Immature natural killer cell (primary cell): Measurements from ENCODE around the gene LRRK1. TPM values are rescaled to one million over a fixed set of nuclear protein-coding genes. Genes with fewer than 3 reads are reported as not detected.

Source experiments
- DNase-seq, 3 donors: peaks; one replicate each; pipeline ENCODE4 v3.0.0; 2022; ENCODE audit warnings: mixed read lengths in 1 of 3
- H3K27ac Mint-ChIP-seq, 6 donors: one replicate each; pipeline ENCODE4 v1.8.0; 2020; ENCODE audit warnings: mixed read lengths in 6 of 6, mild to moderate bottlenecking in 5 of 6, inconsistent platforms in 4 of 6, moderate library complexity in 3 of 6
- H3K27me3 Mint-ChIP-seq, 3 donors: one replicate each; pipeline ENCODE4 v1.8.0; 2020 to 2021; ENCODE audit warnings: low read depth in 3 of 3, mild to moderate bottlenecking in 3 of 3, mixed read lengths in 3 of 3, moderate library complexity in 3 of 3, inconsistent platforms in 1 of 3
- H3K36me3 Mint-ChIP-seq, 3 donors: one replicate each; pipeline ENCODE4 v1.8.0; 2020; ENCODE audit warnings: mixed read lengths in 3 of 3, inconsistent platforms in 2 of 3, mild to moderate bottlenecking in 2 of 3
- H3K4me1 Mint-ChIP-seq, 2 donors: one replicate each; pipeline ENCODE4 v1.8.0; 2020; ENCODE audit warnings: inconsistent platforms in 2 of 2, mild to moderate bottlenecking in 2 of 2, mixed read lengths in 2 of 2, moderate library complexity in 1 of 2
- H3K4me3 Mint-ChIP-seq, 5 donors: one replicate each; pipeline ENCODE4 v1.8.0; 2020; ENCODE audit warnings: mild to moderate bottlenecking in 5 of 5, mixed read lengths in 5 of 5, inconsistent platforms in 3 of 5, moderate library complexity in 3 of 5
- H3K9me3 Mint-ChIP-seq, 6 donors: one replicate each; pipeline ENCODE4 v1.8.0; 2020; ENCODE audit warnings: mild to moderate bottlenecking in 6 of 6, mixed read lengths in 6 of 6, inconsistent platforms in 4 of 6, moderate library complexity in 3 of 6
- polyA plus RNA-seq, 3 donors: library from polyadenylated mRNA; unstranded; fragments of 300-500 nt; fragmentation: Illumina TruSeq; gene quantifications; one replicate each; pipeline ENCODE4 v1.2.3, GENCODE V29; 2021

LRRK1 gene
- polyA plus RNA-seq, 3 donors from 2014 or later = 0.02 TPM; not detected in 2

- Mint-ChIP-seq H3K36me3 (no peaks in the 10 kb centered on the region), H3K4me3 (no peak overlapping the region), H3K27ac (no peak overlapping the region), H3K9me3 (no peaks in the 10 kb centered on the region), H3K27me3 (peaks cover 2 to 4% (median 2%) of the 10 kb centered on the region in 3 donors), H3K4me1 (no peaks in the 10 kb centered on the region)
- no peak for DNase-seq
Measured at GRCh38 chr15:101020451-101020850, 101.3 kb downstream of the LRRK1 start.

DNA sequence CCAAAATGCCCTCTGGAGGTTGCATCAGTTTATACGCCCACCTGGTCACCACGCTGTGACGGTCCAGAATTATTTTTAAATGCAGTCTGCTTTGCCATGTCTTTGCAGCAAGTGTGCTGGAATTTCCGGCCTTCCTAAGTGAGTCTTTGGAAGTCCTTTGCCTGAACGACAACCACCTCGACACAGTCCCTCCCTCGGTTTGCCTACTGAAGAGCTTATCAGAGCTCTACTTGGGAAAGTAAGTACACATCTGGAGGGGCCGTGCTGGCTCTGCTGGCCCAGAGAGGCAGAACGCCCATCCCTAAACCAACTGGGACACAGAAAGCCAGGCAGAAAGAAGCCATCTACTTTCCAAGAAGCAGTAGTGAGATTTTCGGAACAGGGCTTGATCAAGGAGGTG, 101.8 kb downstream of the LRRK1 start:
- Mint-ChIP-seq H3K9me3 (no peaks in the 10 kb centered on the region), H3K27me3 (peaks cover 0 to 4% (median 2%) of the 10 kb centered on the region in 3 donors), H3K36me3 (no peaks in the 10 kb centered on the region), H3K4me3 (no peak overlapping the region), H3K27ac (no peak overlapping the region), H3K4me1 (no peaks in the 10 kb centered on the region)
- no peak for DNase-seq

- H3K27me3 Mint-ChIP-seq = peaks cover 0 to 4% (median 2%) of the 10 kb centered on the region in 3 donors
- H3K36me3 Mint-ChIP-seq = no peaks in the 10 kb centered on the region
- DNase-seq = no peak
- H3K9me3 Mint-ChIP-seq = no peaks in the 10 kb centered on the region
- no peaks in the 10 kb centered on the region for H3K4me1 Mint-ChIP-seq
- H3K4me3 Mint-ChIP-seq = no peak overlapping the region
- no peak overlapping the region for H3K27ac Mint-ChIP-seq
Measured at GRCh38 chr15:101022306-101022705, 103.1 kb downstream of the LRRK1 start.

DNA sequence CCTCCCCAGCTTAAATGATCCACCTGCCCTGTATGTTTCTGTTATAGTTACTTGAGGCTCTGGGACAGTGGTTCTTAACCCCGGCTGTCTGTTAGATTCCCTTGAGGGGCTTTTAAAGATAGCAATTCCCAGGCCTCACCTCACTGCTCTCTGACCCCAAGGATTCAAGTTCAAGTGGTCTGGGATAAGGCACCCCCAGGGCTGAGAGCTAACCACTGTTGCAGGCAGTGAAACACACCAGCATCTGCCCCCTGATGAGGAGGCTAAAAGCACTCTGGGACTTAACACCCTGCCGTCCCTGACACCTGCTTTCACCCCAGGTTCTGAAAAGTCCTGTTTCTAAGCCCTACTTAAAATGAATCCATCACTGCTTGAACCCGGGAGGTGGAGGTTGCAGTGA, 103.7 kb downstream of the LRRK1 start:
- Mint-ChIP-seq H3K27ac (no peak overlapping the region), H3K4me3 (no peak overlapping the region), H3K27me3 (peaks cover 0 to 4% (median 2%) of the 10 kb centered on the region in 3 donors), H3K36me3 (no peaks in the 10 kb centered on the region), H3K9me3 (no peaks in the 10 kb centered on the region), H3K4me1 (no peaks in the 10 kb centered on the region)
- no peak for DNase-seq

DNA sequence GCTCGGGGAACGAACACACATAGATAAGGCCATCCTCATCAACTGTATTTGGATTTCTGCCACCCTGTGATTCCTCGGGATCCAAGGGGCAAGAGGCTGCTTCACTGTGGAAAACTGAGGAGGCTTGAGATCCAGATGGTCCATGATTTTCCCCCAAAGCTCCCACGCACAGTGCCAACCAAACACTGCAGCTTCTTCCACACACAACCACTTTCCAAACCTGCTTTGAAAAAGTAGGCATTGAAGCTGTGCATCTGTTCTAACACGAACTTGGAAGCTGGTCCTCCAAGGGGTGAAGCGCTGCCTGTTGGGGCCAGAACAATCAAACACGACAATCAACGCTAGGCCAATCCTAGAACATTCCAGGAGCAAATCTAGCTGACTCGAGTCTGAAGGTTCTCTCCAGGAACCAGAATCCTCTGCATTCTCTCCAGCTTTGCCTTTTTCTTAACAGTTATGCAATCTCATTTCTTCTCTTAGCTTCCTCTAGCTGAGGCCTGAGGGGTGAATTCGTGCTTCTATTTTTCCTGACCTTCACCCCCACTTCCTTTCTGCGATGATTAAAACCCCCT, 104.4 kb downstream of the LRRK1 start:
- H3K27ac Mint-ChIP-seq = no peak overlapping the region
- H3K27me3 Mint-ChIP-seq = peaks cover 0 to 4% (median 2%) of the 10 kb centered on the region in 3 donors
- no peaks in the 10 kb centered on the region for H3K9me3 Mint-ChIP-seq
- H3K4me3 Mint-ChIP-seq = no peak overlapping the region
- H3K4me1 Mint-ChIP-seq = no peaks in the 10 kb centered on the region
- no peaks in the 10 kb centered on the region for H3K36me3 Mint-ChIP-seq
- no peak for DNase-seq

GRCh38 chr15:101024073-101024695, 105.0 kb downstream of the LRRK1 start:
- Mint-ChIP-seq H3K27me3 (peaks cover 0 to 4% (median 2%) of the 10 kb centered on the region in 3 donors), H3K27ac (no peak overlapping the region)

GRCh38 chr15:101024706-101025500, 105.7 kb downstream of the LRRK1 start:
- Mint-ChIP-seq H3K27me3 (peaks cover 0 to 4% (median 2%) of the 10 kb centered on the region in 3 donors), H3K36me3 (no peaks in the 10 kb centered on the region), H3K4me3 (no peak overlapping the region), H3K9me3 (no peaks in the 10 kb centered on the region), H3K27ac (no peak overlapping the region), H3K4me1 (no peaks in the 10 kb centered on the region)
- no peak for DNase-seq

More at GRCh38 chr15:101024073-101024695, 105.0 kb downstream of the LRRK1 start:
- Mint-ChIP-seq H3K4me3 (no peak overlapping the region), H3K36me3 (no peaks in the 10 kb centered on the region), H3K9me3 (no peaks in the 10 kb centered on the region), H3K4me1 (no peaks in the 10 kb centered on the region)
- DNase-seq = no peak

DNA sequence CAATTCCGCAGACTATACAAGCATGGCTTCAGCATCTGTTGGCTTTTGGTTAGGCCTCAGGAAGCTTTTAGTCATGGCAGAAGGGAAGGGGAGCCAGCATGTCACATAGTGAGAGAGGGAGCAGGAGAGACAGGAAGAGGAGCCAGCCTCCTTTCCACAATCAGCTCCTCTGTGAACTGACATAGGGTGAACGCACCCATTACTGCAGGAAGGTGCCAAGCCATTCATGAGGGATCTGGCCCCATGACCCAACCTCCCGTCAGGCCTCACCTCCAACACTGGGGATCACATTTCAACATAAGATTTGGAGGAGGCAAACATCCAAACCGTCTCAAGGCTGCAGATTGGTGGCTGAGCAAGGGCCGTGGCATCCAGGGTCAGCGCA, 106.3 kb downstream of the LRRK1 start:
- Mint-ChIP-seq H3K36me3 (no peaks in the 10 kb centered on the region), H3K4me1 (no peaks in the 10 kb centered on the region), H3K4me3 (no peak overlapping the region), H3K27ac (no peak overlapping the region), H3K27me3 (peaks cover 0 to 4% (median 2%) of the 10 kb centered on the region in 3 donors), H3K9me3 (no peaks in the 10 kb centered on the region)
- no peak for DNase-seq

GRCh38 chr15:101025896-101026631, 106.9 kb downstream of the LRRK1 start:
- H3K27me3 Mint-ChIP-seq = peaks cover 2 to 3% (median 2%) of the 10 kb centered on the region in 3 donors
- DNase-seq = no peak
- H3K4me1 Mint-ChIP-seq = no peaks in the 10 kb centered on the region
- no peak overlapping the region for H3K4me3 Mint-ChIP-seq
- no peaks in the 10 kb centered on the region for H3K36me3 Mint-ChIP-seq
- no peak overlapping the region for H3K27ac Mint-ChIP-seq
- no peaks in the 10 kb centered on the region for H3K9me3 Mint-ChIP-seq

- Mint-ChIP-seq H3K4me3 (no peak overlapping the region), H3K27ac (no peak overlapping the region), H3K4me1 (no peaks in the 10 kb centered on the region), H3K27me3 (peaks cover 0 to 6% (median 2%) of the 10 kb centered on the region in 3 donors), H3K9me3 (no peaks in the 10 kb centered on the region), H3K36me3 (no peaks in the 10 kb centered on the region)
- no peak for DNase-seq
Measured at GRCh38 chr15:101026656-101027272, 107.6 kb downstream of the LRRK1 start.

GRCh38 chr15:101027273-101027901, 108.2 kb downstream of the LRRK1 start:
- DNase-seq = no peak
- H3K9me3 Mint-ChIP-seq = no peaks in the 10 kb centered on the region
- H3K27me3 Mint-ChIP-seq = peaks cover 0 to 9% (median 2%) of the 10 kb centered on the region in 3 donors
- no peaks in the 10 kb centered on the region for H3K4me1 Mint-ChIP-seq
- no peaks in the 10 kb centered on the region for H3K36me3 Mint-ChIP-seq
- no peak overlapping the region for H3K27ac Mint-ChIP-seq
- no peak overlapping the region for H3K4me3 Mint-ChIP-seq

GRCh38 chr15:101027920-101028319, 108.8 kb downstream of the LRRK1 start:
- H3K27ac Mint-ChIP-seq = no peak overlapping the region
- DNase-seq = no peak
- no peaks in the 10 kb centered on the region for H3K9me3 Mint-ChIP-seq
- no peak overlapping the region for H3K4me3 Mint-ChIP-seq
- H3K27me3 Mint-ChIP-seq = peaks cover 2 to 9% (median 3%) of the 10 kb centered on the region in 3 donors
- no peaks in the 10 kb centered on the region for H3K36me3 Mint-ChIP-seq
- H3K4me1 Mint-ChIP-seq = no peaks in the 10 kb centered on the region

- no peak overlapping the region for H3K4me3 Mint-ChIP-seq
- no peaks in the 10 kb centered on the region for H3K4me1 Mint-ChIP-seq
- H3K27me3 Mint-ChIP-seq = peaks cover 2 to 9% (median 5%) of the 10 kb centered on the region in 3 donors
- no peaks in the 10 kb centered on the region for H3K9me3 Mint-ChIP-seq
- no peak for DNase-seq
- H3K27ac Mint-ChIP-seq = no peak overlapping the region
- no peaks in the 10 kb centered on the region for H3K36me3 Mint-ChIP-seq
Measured at GRCh38 chr15:101028321-101028720, 109.2 kb downstream of the LRRK1 start.
